Hematopoietic multipotent progenitor cell treated with erythropoietin and hydrocortisone succinate and interleukin-3 and kit ligand, for 17 days (in vitro differentiated cells): ENCODE measurements around the gene RLBP1.

ENCODE experiments used
- DNase-seq: peaks from one replicate; pipeline ENCODE4 v3.0.0-alpha.2; 2015; ENCODE audit warnings: low spot score

The RLBP1 gene

DNA sequence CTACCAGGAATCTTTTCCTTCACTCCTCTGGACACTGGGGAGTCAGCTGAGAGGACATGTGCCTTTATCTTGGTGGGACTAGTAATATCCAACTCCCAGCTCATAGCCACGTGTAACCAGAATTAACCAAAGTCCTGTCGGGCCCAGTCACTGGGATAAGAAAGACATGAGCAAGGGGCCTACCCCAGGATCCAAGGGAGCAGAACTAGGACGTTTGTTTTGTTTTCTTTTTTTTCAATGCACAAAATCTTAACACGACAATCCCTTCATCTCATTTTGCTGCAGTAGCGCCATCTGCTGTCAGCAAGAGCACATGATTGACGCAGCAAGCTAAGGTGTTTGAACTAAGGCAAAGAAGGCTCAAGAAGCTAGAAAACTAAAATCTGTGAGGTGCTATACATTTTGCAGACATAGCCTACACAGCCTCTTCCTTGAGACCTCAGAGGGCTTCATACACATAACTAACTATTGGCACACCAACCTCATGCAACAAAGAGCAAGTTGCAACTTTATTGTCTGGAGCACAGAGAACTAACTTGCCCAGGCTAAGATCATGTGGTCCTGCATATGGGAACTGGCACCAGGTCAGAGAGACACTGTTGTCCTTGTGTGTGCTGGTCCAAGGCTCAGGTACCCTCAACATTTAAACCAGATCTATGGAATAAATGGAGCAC is 43.6 kb downstream of the RLBP1 start:
- DNase-seq, result peak; percentile 62

DNA sequence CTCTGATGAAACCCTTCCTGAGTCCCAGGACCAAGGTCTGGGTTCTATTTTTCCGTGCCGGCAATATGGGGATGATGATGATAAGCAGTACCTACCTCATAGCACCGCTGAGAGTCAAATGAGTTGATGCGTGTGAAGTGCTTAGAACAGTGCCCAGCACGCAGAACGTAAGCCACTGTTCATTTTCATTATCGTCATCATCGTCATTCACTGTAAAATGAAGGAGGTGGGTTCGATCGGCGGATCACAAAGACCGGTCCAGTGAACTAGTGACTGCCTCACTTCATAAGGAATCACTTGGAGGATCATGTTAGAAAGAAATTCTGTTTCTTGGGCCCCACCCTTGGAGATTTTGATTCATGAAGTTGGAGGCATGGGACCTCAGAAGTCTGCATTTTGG is 44.3 kb downstream of the RLBP1 start:
- DNase-seq, result no peak

DNA sequence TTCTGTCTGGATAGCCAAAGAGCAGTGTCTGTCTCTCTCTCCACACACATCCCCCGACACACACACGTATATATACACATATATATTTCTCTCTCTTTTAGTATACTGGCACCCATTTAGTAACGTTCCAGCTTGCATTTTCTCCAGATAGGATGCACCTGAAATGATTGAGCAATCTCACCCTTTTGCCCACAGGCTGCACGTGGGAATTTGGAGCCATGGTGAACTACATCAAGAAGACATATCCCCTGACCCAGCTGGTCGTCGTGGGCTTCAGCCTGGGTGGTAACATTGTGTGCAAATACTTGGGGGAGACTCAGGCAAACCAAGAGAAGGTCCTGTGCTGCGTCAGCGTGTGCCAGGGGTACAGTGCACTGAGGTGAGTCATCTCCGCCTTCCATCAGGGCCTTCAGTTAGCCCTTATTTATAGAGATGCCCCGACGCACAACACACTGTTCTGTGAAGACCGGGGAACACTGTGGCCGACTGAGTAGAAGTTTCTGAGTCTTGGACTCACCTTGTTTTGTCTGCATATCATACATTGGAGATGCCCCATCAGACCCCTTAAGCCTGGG is 45.7 kb downstream of the RLBP1 start:
- DNase-seq, result no peak

DNA sequence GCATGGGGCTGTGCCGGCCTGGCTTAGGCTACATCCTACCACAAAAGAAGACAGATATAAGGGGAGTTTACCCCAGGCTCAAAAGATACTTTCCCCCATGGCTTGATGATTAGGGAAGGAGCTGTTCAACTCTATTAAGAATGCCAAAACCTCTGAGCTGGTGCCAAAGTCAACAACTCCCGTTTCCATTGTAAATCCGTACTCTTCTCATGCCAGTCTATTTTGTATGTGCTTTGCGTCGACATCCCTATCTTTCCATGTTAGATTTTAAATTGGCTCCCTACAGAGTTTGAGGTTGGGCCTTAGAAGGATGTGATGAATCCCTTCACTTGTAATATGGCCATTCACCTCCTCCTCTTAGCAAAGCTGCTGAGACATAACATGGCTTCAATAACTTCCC is 46.9 kb downstream of the RLBP1 start:
- DNase-seq, result no peak

DNA sequence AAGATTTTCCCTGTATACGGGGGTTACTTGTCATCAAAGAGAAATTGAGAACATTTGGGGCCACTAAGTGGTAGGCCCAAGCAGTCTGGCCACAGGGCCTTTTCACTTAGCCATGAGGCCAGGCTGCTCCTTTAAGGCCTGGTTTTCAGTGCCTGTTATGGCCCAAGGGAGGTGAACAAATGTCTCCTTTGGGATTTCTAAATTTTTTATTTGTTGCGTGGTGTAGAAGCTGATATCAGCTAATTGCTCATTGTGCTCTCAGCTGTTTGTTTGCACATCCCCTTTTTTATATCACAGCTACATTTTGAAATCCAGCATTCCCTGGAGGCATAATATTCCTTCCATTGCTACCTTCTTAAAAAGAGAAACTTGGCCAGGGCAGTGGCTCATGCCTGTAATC is 48.5 kb downstream of the RLBP1 start:
- DNase-seq, result no peak

DNA sequence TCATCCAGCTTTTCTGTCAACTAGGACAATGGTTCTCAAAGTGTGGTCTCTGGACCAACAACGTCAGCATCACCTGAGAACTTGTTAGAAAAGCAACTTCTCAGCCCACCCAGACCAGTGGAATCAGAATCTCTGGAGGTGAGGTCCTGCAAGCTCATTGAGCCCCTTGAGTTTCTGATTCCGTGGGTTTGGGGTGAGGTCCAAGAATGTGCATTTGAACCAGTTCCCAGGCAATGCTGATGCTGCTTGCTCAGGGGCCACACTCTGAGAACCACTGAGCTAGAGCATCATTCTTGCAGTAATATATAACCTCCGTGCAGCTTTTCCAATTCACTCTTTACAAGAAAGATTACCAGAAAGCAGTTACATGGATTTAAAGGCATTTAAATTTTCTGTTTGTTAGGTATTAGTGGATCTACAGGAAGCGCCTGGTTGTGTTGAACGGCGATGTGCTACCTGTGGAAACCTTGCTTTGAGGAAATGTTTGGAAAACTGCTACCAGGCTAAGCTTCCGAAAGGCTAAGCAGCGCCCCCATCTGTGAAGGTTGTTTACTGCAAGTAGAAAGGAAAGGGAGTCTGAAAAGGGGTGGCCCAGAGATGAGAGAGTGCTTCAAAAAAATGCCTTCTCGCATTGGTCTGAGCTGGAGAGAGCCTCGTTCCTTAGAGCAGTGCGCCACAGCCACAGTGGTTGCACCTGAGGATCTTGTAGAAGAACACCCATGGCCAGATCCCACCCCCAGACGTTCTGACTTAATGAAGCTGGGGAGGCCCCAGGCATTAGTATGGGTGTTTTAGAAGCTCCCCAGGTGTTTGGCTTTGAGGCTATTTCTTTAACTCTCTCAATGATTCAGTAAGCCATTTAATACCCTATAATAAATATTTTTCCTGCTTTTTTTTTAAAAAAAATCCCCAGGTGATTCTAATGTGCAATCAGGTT is 50.0 kb downstream of the RLBP1 start:
- peak; percentile 52 for DNase-seq

DNA sequence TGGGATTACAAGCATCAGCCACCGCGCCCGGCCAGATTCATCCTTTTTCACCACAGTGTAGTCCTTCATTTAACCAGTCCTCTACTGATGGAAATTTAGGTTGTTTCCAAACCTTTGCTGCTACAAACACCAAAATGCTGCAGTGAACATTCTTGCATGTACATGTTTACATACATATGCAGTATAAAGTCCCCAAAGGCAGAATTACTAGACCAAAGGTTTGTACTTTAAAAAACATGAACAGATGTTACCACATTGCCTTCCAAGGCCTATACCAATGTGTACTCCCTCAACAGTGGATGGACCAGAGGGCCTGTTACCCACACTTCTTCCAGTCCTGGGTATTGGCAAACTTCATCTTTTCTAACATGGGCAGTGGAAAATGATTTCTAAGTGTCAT is 51.0 kb downstream of the RLBP1 start:
- no peak for DNase-seq

DNA sequence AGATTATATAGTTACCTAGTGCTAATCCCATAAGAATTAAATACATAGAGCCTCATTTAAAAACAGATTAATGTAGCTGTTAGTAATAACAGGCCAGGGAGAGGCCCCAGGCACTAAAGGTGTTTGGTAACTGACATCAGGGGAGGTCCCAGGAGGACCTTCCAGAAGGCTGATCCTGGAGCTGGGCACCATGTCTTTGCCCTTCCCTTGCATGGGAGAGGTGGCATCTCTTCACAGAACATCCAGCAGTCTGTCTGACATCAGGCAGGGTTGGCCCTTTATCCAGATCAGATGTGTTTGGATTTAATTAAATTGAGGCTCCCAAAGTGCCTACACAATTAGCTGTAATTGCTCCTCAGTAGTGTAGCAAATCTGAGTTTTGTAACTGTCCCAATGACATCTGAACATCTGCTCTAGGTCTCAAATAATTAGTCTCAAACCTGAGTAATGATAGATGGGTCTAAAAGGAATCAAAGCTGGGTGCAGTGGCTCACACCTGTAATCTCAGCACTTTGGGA is 53.0 kb downstream of the RLBP1 start:
- DNase-seq, result no peak

DNA sequence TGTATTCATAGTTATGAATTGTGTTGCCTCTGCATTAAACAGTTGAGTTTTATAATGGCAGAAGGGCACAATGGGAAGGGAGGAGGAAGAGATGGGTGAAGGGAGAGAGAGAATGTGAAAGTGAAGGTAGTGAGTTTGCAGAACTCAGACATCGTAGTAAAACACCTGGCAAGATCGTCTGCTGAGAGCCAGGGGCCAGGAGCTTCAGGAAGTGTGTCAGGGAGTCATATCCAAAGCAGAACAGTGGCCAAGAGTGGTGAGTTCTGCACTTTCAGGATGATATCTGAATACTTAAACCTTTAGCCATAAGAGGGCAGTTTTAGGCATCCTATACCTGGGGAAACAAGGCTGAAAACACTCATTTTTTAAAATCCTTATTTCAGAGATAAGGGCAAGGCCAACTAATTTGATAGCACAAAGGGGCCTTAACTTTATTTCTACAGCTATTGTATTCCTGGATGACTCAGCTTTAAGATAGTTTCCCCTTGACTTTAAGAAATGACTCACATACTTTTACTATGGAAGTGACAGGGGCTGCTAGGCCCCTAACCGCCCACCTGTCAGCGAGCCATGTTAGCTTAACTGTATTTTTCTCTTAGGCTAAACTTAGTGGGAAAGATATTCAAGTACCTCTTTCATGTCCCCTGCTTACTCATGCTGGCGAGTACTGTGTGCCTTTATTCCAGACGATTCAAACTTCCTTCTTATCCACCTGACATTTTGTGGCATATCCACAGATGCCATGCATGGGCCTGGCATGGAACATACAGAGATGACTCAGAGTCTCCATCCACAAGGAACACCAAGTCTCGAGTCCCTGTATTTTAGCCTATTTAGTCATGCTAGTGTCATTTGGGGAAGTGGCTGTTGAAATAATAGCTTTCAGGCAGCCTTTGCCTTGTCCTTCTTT is 53.9 kb downstream of the RLBP1 start:
- DNase-seq, result no peak

DNA sequence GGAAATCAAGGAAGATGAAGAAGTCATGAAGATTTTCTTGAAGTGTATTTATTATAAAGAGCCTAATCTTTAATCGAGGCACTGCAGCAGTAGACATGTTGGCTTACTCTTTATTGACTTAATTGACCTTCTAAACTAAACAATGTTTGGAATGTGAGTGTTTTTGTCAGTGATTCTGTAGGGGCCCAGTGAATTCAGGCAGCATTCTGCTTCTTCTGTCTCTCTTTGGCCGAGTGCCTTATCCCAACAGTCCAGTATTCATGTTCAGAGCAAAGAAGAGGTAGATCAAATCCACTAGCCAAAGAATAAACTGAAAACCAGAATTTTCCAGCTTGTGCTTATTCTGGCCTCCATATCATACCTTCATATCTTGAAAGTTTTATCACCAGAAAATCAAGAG is 55.7 kb downstream of the RLBP1 start:
- no peak for DNase-seq

DNA sequence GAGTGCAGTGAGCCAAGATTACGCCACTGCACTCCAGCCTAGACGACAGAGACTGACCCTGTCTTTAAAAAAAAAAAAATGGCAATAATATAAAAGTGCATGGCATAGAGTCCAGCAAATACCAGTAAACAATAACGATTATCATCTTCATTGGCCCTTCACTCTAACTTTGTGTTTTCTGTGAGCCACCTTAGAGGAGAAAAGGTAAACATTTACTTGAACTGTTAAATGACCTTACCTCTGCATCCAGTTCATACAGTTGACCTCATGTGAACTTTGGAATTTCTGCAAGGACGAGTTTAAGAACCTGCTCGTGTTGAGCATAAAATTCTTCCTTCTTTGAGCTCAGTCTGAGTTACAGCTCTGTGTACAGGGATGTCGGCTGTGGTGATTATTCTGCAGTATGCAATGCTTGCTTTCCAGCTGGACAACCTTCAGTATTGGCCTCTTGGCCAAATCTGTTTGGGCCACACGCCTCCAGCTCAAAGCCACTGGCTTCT is 56.6 kb downstream of the RLBP1 start:
- no peak for DNase-seq

DNA sequence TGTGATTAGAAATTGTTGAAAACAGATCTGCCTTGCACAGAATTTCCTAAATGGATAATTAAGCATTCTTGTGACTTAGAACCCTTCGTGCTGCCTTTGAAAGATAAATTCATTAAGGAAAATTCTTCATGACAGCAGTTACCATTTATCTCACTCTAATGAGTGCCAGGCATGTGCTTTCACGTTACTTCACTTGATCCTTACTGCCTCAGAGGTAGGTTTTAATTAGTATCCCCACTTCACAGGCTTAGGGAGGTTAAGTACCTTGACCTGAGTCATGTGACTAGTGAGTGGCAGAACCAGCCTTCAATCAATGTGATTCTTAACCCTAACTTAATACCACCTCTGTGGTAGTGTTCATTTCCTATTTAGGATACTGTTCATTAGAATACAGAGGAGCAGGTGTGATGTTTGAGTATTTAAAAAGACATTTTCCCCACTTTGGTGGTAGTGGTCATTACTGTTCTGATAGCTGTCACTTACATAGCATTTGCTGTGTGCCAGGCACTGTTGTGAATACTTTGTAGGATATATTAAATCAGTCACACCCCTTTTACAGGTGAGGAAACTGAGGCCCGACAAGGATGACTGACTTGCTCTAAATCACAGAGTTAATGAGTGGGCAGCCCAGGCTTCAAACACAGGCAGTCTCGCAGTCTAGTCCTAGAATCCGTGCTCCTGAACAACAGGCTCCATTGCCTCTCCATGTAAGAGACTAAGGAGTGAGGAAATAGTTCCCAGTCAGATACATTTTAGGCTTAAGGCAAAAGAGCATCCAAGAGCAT is 57.9 kb downstream of the RLBP1 start:
- DNase-seq, result no peak

DNA sequence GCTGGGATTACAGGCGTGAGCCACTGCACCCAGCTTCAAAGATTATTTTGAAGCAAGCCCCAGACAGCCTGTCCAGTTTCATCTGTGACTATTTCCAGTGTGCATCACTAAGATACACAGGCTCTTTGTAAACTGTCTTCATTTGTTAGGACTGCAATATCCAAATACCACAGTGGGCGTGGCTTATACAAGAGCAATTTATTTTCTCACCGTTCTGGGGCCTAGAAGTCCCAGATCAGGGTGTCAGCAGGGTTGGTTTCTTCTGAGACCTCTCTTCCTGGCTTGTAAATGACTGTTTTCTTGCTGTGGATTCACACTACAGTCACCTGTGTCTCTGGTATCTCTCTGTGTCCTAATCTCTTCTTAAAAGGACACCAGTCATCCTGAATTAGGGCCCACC is 59.7 kb downstream of the RLBP1 start:
- DNase-seq, result no peak
